ENCODE data around the gene ZNF865. TPM values are rescaled to one million over a fixed set of nuclear protein-coding genes. Genes with fewer than 3 reads are reported as not detected.

Gene ZNF865
- total and polyA plus RNA-seq, 9 donors: 0.42 to 20.9 (median 16.5) TPM

DNA sequence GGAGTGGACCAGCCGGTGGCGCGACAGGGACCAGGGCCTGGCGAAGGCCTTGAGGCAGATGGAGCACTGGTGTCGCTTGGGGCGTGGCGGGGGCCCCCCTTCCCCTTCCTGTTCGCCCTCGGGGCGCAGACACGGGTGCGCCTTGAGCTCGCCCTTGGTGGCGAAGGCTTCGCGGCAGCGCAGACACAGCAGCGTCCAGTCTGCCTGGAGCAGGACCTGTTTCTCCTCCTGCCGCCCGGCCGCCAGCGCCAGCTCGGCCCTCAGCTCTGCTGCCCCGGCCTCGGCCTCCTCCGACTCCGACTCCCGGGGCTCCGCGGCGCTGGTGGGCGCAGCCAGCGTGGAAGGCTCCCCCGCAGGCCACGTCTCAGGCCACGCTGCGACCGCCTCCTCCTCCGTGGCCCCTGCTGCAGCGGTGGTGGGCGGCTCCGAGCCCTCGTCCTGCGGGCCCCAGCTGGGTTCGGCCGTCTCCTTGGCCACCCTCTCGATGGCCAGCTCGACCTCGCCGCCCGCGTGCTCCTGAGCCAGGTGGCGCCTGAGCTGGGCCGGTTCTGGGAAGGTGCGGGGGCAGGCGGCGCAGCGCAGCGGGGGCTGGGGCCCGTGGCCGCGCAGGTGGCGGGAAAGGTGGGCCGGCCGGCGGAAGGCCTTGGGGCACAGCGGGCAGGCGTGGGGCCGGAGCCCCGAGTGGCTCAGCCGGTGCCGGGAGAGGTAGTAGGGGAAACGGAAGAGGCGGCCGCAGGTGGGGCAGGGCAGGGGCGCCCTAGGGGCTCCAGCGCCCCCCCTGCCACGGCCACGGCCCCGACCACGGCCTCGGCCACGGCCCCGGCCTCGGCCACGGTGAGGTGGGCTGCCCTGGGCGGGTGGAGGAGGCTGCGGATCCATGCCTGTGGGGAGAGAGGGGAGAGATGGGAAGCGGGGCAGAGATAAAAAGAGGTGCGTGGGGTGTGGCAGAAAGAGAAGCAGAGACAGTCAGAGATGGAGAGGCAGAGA, 26.4 kb upstream of the ZNF865 start:
- intact Hi-C loops (cut with DNase I): no loop called here
- H3K4me3 ChIP-seq: no peak overlapping the region
- H3K36me3 ChIP-seq: no peaks in the 10 kb centered on the region
- 84 to 91% (median 84%) methylated on average over 90 of the region's 90 CpGs for WGBS, 3 donors
- no peak overlapping the region for H3K27ac ChIP-seq
- peaks cover 7% of the 10 kb centered on the region for H3K4me1 ChIP-seq (ENCODE audit: insufficient read depth)
- no peaks in the 10 kb centered on the region for H3K27me3 ChIP-seq
- H3K9me3 ChIP-seq: no peaks in the 10 kb centered on the region
- no peak for DNase-seq
- TF ChIP-seq, protein P1, sequence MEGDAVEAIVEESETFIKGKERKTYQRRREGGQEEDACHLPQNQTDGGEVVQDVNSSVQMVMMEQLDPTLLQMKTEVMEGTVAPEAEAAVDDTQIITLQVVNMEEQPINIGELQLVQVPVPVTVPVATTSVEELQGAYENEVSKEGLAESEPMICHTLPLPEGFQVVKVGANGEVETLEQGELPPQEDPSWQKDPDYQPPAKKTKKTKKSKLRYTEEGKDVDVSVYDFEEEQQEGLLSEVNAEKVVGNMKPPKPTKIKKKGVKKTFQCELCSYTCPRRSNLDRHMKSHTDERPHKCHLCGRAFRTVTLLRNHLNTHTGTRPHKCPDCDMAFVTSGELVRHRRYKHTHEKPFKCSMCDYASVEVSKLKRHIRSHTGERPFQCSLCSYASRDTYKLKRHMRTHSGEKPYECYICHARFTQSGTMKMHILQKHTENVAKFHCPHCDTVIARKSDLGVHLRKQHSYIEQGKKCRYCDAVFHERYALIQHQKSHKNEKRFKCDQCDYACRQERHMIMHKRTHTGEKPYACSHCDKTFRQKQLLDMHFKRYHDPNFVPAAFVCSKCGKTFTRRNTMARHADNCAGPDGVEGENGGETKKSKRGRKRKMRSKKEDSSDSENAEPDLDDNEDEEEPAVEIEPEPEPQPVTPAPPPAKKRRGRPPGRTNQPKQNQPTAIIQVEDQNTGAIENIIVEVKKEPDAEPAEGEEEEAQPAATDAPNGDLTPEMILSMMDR (IDR thresholded peaks at IDR 0.05): no peak
- TF ChIP-seq EP300 (IDR thresholded peaks at IDR 0.05): no peak
- no peak for TF ChIP-seq POLR2A (IDR thresholded peaks at IDR 0.05)

DNA sequence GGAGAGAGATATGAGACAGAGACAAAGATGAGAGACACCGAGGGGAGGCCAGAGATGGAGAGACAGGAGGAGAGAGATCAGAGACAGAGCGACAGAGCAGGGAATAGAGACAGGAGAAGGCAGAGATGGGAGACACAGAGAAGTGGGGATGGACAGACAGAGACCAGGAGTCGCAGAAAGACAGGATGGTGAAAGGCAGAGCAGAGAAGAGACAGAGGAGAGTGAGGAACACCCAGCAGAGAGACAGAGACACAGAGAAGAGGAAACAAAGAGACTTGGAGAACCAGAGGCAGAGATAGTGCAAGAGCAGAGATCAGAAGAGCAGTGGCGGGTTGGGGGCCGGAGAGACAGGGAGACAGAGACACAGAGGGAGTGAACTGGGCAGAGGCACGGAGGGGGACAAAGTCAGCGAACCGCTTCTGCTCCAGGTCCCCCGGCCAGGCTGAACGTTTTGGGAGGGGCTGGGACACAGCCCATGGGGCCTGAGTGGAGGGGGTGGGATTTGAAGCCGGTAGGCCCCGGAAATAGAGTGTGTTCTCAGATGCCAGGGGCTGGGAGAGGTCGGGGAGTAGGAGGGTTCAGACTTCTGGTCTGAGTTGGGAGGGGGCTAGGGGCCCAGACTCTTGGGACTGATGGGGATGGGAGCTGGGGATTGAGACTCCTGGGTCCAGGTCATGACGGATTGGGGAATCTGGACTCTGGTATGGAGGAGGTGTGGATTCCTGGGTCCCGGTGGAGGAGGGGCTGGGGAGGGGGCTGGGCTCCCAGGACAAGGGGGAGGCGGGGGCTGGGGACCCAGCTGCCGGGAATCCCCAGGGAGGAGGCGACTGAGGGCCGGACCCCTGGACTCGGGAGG, 25.5 kb upstream of the ZNF865 start:
- no peaks in the 10 kb centered on the region for H3K9me3 ChIP-seq
- peak overlapping the region; percentile 68 for H3K4me3 ChIP-seq
- DNase-seq: peak in 4 of 5 donors; percentile 40 to 59 (median 48)
- peaks cover 7% of the 10 kb centered on the region for H3K4me1 ChIP-seq (ENCODE audit: insufficient read depth)
- 4 to 7% (median 6%) methylated on average over 19 to 20 of the region's 20 CpGs for WGBS, 3 donors
- H3K27ac ChIP-seq: peak overlapping the region; percentile 88 to 96
- no peaks in the 10 kb centered on the region for H3K27me3 ChIP-seq
- no peaks in the 10 kb centered on the region for H3K36me3 ChIP-seq
- TF ChIP-seq EP300 (IDR thresholded peaks at IDR 0.05): no peak
- intact Hi-C loops (cut with DNase I): no loop called here

DNA sequence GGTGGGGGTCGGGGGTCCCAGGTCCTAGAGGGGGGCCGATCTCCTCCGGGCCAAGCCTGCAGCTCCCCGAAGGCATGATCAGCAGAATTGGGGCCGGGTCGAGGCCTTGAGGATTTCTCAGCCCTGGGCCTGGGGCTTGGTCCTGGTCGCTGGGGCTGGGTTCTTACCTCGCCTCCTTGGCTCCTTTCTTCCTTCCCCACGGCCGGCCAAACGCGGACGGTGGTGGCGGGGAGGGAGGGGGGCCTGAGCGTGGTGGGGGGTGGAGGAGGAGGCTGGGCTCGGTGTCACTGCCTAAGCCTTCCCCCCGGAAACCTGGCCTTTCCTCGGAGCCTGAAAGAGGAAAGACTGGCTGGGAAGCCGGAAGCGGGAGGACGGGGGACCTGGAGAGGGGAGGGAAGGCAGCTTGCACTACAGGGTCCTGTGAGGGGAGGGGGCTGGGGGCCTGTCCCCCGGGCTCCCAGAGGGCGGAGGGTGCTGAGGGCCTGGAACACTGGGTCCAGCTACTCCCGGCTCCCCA, 24.8 kb upstream of the ZNF865 start, which contains the start of gene ZNF579:
Gene ZNF579 (minus strand): TSS at position 221 of the 517 bp plus-strand sequence. CDS start 1,209 bp downstream, outside the sequence.
- TF ChIP-seq POLR2A (IDR thresholded peaks at IDR 0.05) (peak; percentile 22), EP300 (IDR thresholded peaks at IDR 0.05) (no peak)
- Histone ChIP-seq H3K36me3 (no peaks in the 10 kb centered on the region), H3K27me3 (no peaks in the 10 kb centered on the region), H3K27ac (peak within 1 kb of the TSS; percentile 88 to 96), H3K9me3 (no peaks in the 10 kb centered on the region), H3K4me3 (peak within 1 kb of the TSS; percentile 68), H3K4me1 (ENCODE audit: insufficient read depth) (peaks cover 9% of the 10 kb centered on the region)
- WGBS, 3 donors: 1 to 2% (median 1%) methylated on average over 17 to 24 of the region's 24 CpGs
- peak; percentile 85 to 92 (median 91) for DNase-seq
- intact Hi-C loops (cut with DNase I): no loop called here

GRCh38 chr19:55581145-55581822, 24.2 kb upstream of the ZNF865 start:
- peak overlapping the region; percentile 68 for H3K4me3 ChIP-seq
- no peaks in the 10 kb centered on the region for H3K36me3 ChIP-seq
- intact Hi-C loops (cut with DNase I): no loop called here
- 14 to 23% (median 20%) methylated on average over 12 of the region's 12 CpGs for WGBS, 3 donors
- H3K27ac ChIP-seq: peak overlapping the region; percentile 88 to 96
- H3K9me3 ChIP-seq: no peaks in the 10 kb centered on the region
- H3K4me1 ChIP-seq (ENCODE audit: insufficient read depth): peaks cover 9% of the 10 kb centered on the region
- H3K27me3 ChIP-seq: no peaks in the 10 kb centered on the region
- no peak for TF ChIP-seq EP300 (IDR thresholded peaks at IDR 0.05)
- TF ChIP-seq POLR2A (IDR thresholded peaks at IDR 0.05): no peak
- TF ChIP-seq, protein P1 (IDR thresholded peaks at IDR 0.05): no peak
- DNase-seq: no peak

Data from ovary (tissue), 9 donors.